Glomerular visceral epithelial cell (primary cell): ENCODE measurements around the gene FAM120B.

Experiments
- DNase-seq: peaks from one replicate; pipeline ENCODE4 v3.0.0-alpha.2; 2016; ENCODE audit errors: extremely low spot score

FAM120B gene

GRCh38 chr6:170286246-170286933 is 20.2 kb upstream of the FAM120B start:
- DNase-seq, result no peak

GRCh38 chr6:170286934-170287265 is 19.7 kb upstream of the FAM120B start:
- DNase-seq, result no peak

GRCh38 chr6:170287371-170287876 is 19.1 kb upstream of the FAM120B start:
- DNase-seq, result no peak

GRCh38 chr6:170288091-170288631 is 18.4 kb upstream of the FAM120B start:
- DNase-seq, result no peak

GRCh38 chr6:170288852-170289179 is 17.7 kb upstream of the FAM120B start:
- no peak for DNase-seq

- DNase-seq, result no peak
Measured at GRCh38 chr6:170289180-170289931, 17.2 kb upstream of the FAM120B start.

GRCh38 chr6:170289951-170290295 is 16.6 kb upstream of the FAM120B start:
- no peak for DNase-seq

- DNase-seq, result peak; percentile 25
Measured at GRCh38 chr6:170290296-170291128, 16.0 kb upstream of the FAM120B start, which contains the start of gene DLL1. DLL1 (minus strand) TSS chr6:170291078; CDS start chr6:170290139, 939 bp downstream.

GRCh38 chr6:170291271-170292110 is 15.1 kb upstream of the FAM120B start:
- no peak for DNase-seq

GRCh38 chr6:170292111-170292406 is 14.5 kb upstream of the FAM120B start:
- DNase-seq, result no peak

GRCh38 chr6:170292407-170293158 is 14.0 kb upstream of the FAM120B start:
- no peak for DNase-seq

GRCh38 chr6:170293341-170294231 is 13.0 kb upstream of the FAM120B start:
- no peak for DNase-seq

GRCh38 chr6:170294298-170294730 is 12.2 kb upstream of the FAM120B start:
- no peak for DNase-seq

- DNase-seq, result no peak
Measured at GRCh38 chr6:170294813-170295509, 11.6 kb upstream of the FAM120B start.

- DNase-seq, result no peak
Measured at GRCh38 chr6:170295510-170296422, 10.8 kb upstream of the FAM120B start.

GRCh38 chr6:170296423-170296745 is 10.2 kb upstream of the FAM120B start:
- no peak for DNase-seq

- DNase-seq, result no peak
Measured at GRCh38 chr6:170296746-170297575, 9.6 kb upstream of the FAM120B start.
